GM20000 (cell line): ENCODE data around the gene INTS1.

Experiments used
- DNase-seq: peaks from one replicate; pipeline ENCODE4 v3.0.0; 2012; ENCODE audit warnings: low spot score
- TF ChIP-seq, protein P1 (sequence below): IDR thresholded peaks from 2 replicates; pipeline ENCODE4 v1.5.1; 2012; ENCODE audit warnings: mild to moderate bottlenecking, control low read depth; ENCODE audit errors: extremely low read depth, missing control alignments

The INTS1 gene

DNA sequence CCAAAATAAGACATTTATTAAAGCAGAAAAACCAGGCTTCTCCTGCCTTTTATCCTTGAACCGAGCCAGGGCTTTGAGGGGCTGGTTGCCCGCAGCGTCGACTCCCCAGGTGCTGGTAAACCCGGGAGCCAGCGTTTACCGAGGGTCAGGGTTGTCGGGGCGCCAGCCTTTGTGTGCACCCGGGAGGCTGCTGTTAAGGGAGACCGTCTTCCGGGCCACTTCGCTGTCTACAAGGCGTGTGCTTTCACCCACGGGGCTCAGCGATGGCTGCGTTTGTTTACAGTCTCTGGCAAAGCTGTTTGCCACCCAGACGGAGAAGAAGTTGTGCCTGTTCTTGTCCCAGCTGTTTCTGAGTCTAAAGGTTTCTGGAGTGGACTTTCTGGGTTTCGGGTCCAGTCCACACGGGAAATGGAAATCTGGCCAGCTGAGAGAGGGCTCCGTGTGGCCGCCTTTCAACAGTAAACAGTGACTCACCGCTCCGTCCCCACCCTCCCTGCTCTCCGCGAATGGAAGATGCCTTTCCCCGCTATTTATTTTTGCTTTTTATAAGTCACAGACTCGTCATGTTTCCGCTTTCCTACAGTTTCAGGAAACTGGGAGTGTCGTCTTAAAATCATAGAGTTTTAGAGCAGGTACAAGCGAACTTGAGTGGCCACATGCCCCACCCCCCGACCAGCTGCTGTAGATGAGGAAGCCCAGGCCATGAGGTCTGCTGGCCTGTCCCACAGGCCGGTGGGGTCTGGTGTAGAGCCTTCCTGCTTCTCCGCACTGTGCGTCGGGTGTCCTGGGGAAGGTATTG, 28.5 kb upstream of the INTS1 start:
- no peak for DNase-seq
- TF ChIP-seq, protein P1, sequence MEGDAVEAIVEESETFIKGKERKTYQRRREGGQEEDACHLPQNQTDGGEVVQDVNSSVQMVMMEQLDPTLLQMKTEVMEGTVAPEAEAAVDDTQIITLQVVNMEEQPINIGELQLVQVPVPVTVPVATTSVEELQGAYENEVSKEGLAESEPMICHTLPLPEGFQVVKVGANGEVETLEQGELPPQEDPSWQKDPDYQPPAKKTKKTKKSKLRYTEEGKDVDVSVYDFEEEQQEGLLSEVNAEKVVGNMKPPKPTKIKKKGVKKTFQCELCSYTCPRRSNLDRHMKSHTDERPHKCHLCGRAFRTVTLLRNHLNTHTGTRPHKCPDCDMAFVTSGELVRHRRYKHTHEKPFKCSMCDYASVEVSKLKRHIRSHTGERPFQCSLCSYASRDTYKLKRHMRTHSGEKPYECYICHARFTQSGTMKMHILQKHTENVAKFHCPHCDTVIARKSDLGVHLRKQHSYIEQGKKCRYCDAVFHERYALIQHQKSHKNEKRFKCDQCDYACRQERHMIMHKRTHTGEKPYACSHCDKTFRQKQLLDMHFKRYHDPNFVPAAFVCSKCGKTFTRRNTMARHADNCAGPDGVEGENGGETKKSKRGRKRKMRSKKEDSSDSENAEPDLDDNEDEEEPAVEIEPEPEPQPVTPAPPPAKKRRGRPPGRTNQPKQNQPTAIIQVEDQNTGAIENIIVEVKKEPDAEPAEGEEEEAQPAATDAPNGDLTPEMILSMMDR, result no peak

GRCh38 chr7:1531979-1532455, 27.8 kb upstream of the INTS1 start:
- TF ChIP-seq, protein P1, result no peak
- DNase-seq, result no peak

DNA sequence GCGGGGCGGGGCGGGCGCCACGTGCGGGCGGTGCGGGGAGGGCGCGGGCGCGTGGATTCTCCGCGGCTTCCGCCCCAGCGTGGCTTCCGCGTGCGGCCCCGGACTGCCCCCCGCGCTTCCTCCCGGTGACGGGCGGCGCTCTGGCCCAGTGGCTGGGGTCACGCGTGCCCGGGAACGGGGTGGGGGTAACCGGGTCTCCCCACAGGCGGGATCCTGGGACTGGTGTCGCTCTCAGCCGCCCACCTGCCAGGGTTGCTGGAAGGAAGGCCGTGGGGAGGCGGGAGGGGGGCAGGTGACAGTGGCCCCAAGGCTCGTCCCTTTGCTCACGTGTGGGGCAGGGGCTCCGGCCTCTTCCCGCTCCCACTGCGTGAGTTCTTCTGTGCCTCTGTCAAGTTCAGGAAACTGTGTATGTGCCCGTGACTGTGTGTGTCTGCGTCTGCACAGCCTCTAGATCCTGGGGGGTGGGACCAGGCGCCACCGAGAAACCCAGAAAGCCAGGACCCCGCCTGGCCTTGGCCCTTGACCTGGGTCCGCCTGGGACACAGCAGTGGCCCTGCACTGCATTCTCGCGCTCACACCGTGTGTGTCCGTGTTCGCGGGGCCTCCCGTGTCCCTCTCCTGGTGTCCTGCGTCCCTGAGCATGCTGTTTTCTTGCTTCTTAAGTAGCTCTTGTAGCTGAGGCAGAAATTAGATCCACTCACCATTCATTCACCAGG, 27.2 kb upstream of the INTS1 start:
- TF ChIP-seq, protein P1, result no peak
- no peak for DNase-seq

- TF ChIP-seq, protein P1, result no peak
- no peak for DNase-seq
Measured at GRCh38 chr7:1530946-1531262, 26.7 kb upstream of the INTS1 start.

GRCh38 chr7:1529383-1530116, 25.4 kb upstream of the INTS1 start:
- no peak for DNase-seq
- TF ChIP-seq, protein P1, result no peak

GRCh38 chr7:1526271-1526754, 22.1 kb upstream of the INTS1 start:
- TF ChIP-seq, protein P1, result no peak
- DNase-seq, result no peak
